ENCODE measurements around the gene ATP8B2.
"Not testable (repeated sequence)": the region's sequence is repeated elsewhere in the genome, so short reads cannot be mapped to it uniquely, and the experiment has no call there.

The ATP8B2 gene

GRCh38 chr1:154353966-154354365 is 28.6 kb downstream of the ATP8B2 start:
- DNase-seq (ENCODE audit: low spot score) = peak; percentile 3
- no peak for TF ChIP-seq CTCF (IDR thresholded peaks at IDR 0.05; ENCODE audit: extremely low read depth, insufficient read depth, missing control alignments)
- in situ Hi-C loops (cut with MboI; ENCODE audit: low pct_unique_long_range_greater_than_20kb, low sequenced_read_pairs, unreplicated experiment) = no loop called here

GRCh38 chr1:154358519-154358918 is 33.2 kb downstream of the ATP8B2 start:
- TF ChIP-seq CTCF (IDR thresholded peaks at IDR 0.05; ENCODE audit: extremely low read depth, insufficient read depth, missing control alignments) = no peak
- in situ Hi-C loops (cut with MboI; ENCODE audit: low pct_unique_long_range_greater_than_20kb, low sequenced_read_pairs, unreplicated experiment) = no loop called here

GRCh38 chr1:154360288-154360687 is 35.0 kb downstream of the ATP8B2 start:
- in situ Hi-C loops (cut with MboI; ENCODE audit: low pct_unique_long_range_greater_than_20kb, low sequenced_read_pairs, unreplicated experiment) = no loop called here
- no peak for TF ChIP-seq CTCF (IDR thresholded peaks at IDR 0.05; ENCODE audit: extremely low read depth, insufficient read depth, missing control alignments)
- no peak for DNase-seq (ENCODE audit: low spot score)

More at GRCh38 chr1:154358519-154358918, 33.2 kb downstream of the ATP8B2 start:
- no peak for DNase-seq (ENCODE audit: low spot score)

GRCh38 chr1:154360881-154361280 is 35.6 kb downstream of the ATP8B2 start:
- in situ Hi-C loops (cut with MboI; ENCODE audit: low pct_unique_long_range_greater_than_20kb, low sequenced_read_pairs, unreplicated experiment); DNase-seq (ENCODE audit: low spot score): not testable (repeated sequence)

GRCh38 chr1:154361357-154361756 is 36.0 kb downstream of the ATP8B2 start:
- no peak for DNase-seq (ENCODE audit: low spot score)
- no peak for TF ChIP-seq CTCF (IDR thresholded peaks at IDR 0.05; ENCODE audit: extremely low read depth, insufficient read depth, missing control alignments)
- in situ Hi-C loops (cut with MboI; ENCODE audit: low pct_unique_long_range_greater_than_20kb, low sequenced_read_pairs, unreplicated experiment) = no loop called here

GRCh38 chr1:154371436-154371835 is 46.1 kb downstream of the ATP8B2 start:
- no peak for DNase-seq (ENCODE audit: low spot score)
- in situ Hi-C loops (cut with MboI; ENCODE audit: low pct_unique_long_range_greater_than_20kb, low sequenced_read_pairs, unreplicated experiment) = no loop called here
- no peak for TF ChIP-seq CTCF (IDR thresholded peaks at IDR 0.05; ENCODE audit: extremely low read depth, insufficient read depth, missing control alignments)

- in situ Hi-C loops (cut with MboI; ENCODE audit: low pct_unique_long_range_greater_than_20kb, low sequenced_read_pairs, unreplicated experiment) = not testable (repeated sequence)
These were observed 48.5 kb downstream of the ATP8B2 start for GRCh38 chr1:154373777-154374357.

GRCh38 chr1:154379301-154379700 is 54.0 kb downstream of the ATP8B2 start:
- no peak for DNase-seq (ENCODE audit: low spot score)
- TF ChIP-seq CTCF (IDR thresholded peaks at IDR 0.05; ENCODE audit: extremely low read depth, insufficient read depth, missing control alignments) = no peak
- in situ Hi-C loops (cut with MboI; ENCODE audit: low pct_unique_long_range_greater_than_20kb, low sequenced_read_pairs, unreplicated experiment) = no loop called here

More at GRCh38 chr1:154373777-154374357, 48.5 kb downstream of the ATP8B2 start:
- DNase-seq (ENCODE audit: low spot score) = not testable (repeated sequence)
